ENCODE data around the gene KCNAB2. TPM values are rescaled to one million over a fixed set of nuclear protein-coding genes. Genes with fewer than 3 reads are reported as not detected.

Gene KCNAB2
- total RNA-seq, 2 donors from 2014 or later = 4.7 to 6.4 TPM

GRCh38 chr1:6069573-6069972 is 23.9 kb downstream of the KCNAB2 start:
- H3K27ac ChIP-seq = no peak overlapping the region
- intact Hi-C loops (cut with DNase I) = no loop called here
- no peaks in the 10 kb centered on the region for H3K36me3 ChIP-seq
- TF ChIP-seq CTCF (IDR thresholded peaks at IDR 0.05) = no peak
- no peak overlapping the region for H3K4me3 ChIP-seq
- no peaks in the 10 kb centered on the region for H3K9me3 ChIP-seq
- DNase-seq = no peak
- no peak overlapping the region for H3K9ac ChIP-seq (ENCODE audit: low read depth in 2 of 2, low read length in 2 of 2)
- H3K27me3 ChIP-seq = no peaks in the 10 kb centered on the region
- no peaks in the 10 kb centered on the region for H3K4me1 ChIP-seq

GRCh38 chr1:6070450-6070974 is 24.8 kb downstream of the KCNAB2 start:
- intact Hi-C loops (cut with DNase I) = no loop called here
- TF ChIP-seq CTCF (IDR thresholded peaks at IDR 0.05) = no peak
- Histone ChIP-seq H3K9me3 (no peaks in the 10 kb centered on the region), H3K4me3 (no peak overlapping the region), H3K27ac (no peak overlapping the region), H3K36me3 (no peaks in the 10 kb centered on the region), H3K9ac (ENCODE audit: low read depth in 2 of 2, low read length in 2 of 2) (no peak overlapping the region), H3K4me1 (no peaks in the 10 kb centered on the region), H3K27me3 (no peaks in the 10 kb centered on the region)
- DNase-seq = no peak

GRCh38 chr1:6071219-6071618 is 25.5 kb downstream of the KCNAB2 start:
- DNase-seq = no peak
- H3K27ac ChIP-seq = no peak overlapping the region
- intact Hi-C loops (cut with DNase I) = no loop called here
- H3K4me3 ChIP-seq = no peak overlapping the region
- H3K36me3 ChIP-seq = no peaks in the 10 kb centered on the region
- H3K27me3 ChIP-seq = no peaks in the 10 kb centered on the region
- TF ChIP-seq CTCF (IDR thresholded peaks at IDR 0.05) = no peak
- no peak overlapping the region for H3K9ac ChIP-seq (ENCODE audit: low read depth in 2 of 2, low read length in 2 of 2)
- no peaks in the 10 kb centered on the region for H3K9me3 ChIP-seq
- H3K4me1 ChIP-seq = no peaks in the 10 kb centered on the region

GRCh38 chr1:6072774-6073479 is 27.2 kb downstream of the KCNAB2 start:
- Histone ChIP-seq H3K36me3 (no peaks in the 10 kb centered on the region), H3K4me3 (no peak overlapping the region), H3K9ac (ENCODE audit: low read depth in 2 of 2, low read length in 2 of 2) (no peak overlapping the region), H3K9me3 (no peaks in the 10 kb centered on the region), H3K27me3 (no peaks in the 10 kb centered on the region), H3K27ac (no peak overlapping the region), H3K4me1 (no peaks in the 10 kb centered on the region)
- no peak for TF ChIP-seq CTCF (IDR thresholded peaks at IDR 0.05)
- intact Hi-C loops (cut with DNase I) = no loop called here
- DNase-seq = no peak

- no peak for DNase-seq
- TF ChIP-seq CTCF (IDR thresholded peaks at IDR 0.05) = no peak
- H3K9me3 ChIP-seq = no peaks in the 10 kb centered on the region
- no peak overlapping the region for H3K9ac ChIP-seq (ENCODE audit: low read depth in 2 of 2, low read length in 2 of 2)
- intact Hi-C loops (cut with DNase I) = no loop called here
- no peaks in the 10 kb centered on the region for H3K27me3 ChIP-seq
- H3K4me3 ChIP-seq = no peak overlapping the region
- H3K4me1 ChIP-seq = no peaks in the 10 kb centered on the region
- H3K36me3 ChIP-seq = no peaks in the 10 kb centered on the region
- no peak overlapping the region for H3K27ac ChIP-seq
Measured at GRCh38 chr1:6073480-6074053, 27.9 kb downstream of the KCNAB2 start.
